Breast epithelium (tissue), 3 donors: ENCODE measurements around the gene POLR3G.

ENCODE experiments used
- CTCF ChIP-seq, 3 donors: fragments of 450-650 bp; IDR thresholded peaks; one replicate each; pipeline ENCODE4 v1.5.1; 2016 to 2017; ENCODE audit warnings: antibody characterized with exemption in 3 of 3, mild to moderate bottlenecking in 3 of 3, moderate library complexity in 3 of 3
- POLR2A ChIP-seq: fragments of 450-650 bp; IDR thresholded peaks from one replicate; pipeline ENCODE4 v1.6.1; 2016; ENCODE audit warnings: antibody characterized with exemption, mild to moderate bottlenecking, moderate library complexity
- POLR2AphosphoS5 ChIP-seq, 3 donors: sonication (generic); formaldehyde crosslinking; IDR thresholded peaks; one replicate each; pipeline ENCODE4 v1.6.1; 2017; ENCODE audit warnings: antibody characterized with exemption in 3 of 3

- no peak for TF ChIP-seq CTCF (IDR thresholded peaks at IDR 0.05)
- TF ChIP-seq POLR2AphosphoS5 (IDR thresholded peaks at IDR 0.05): no peak
- no peak for TF ChIP-seq POLR2A
Observed at GRCh38 chr5:90514520-90514919, 39.9 kb downstream of the POLR3G start.
